ENCODE measurements around the gene SYNPO2. TPM values are rescaled to one million over a fixed set of nuclear protein-coding genes. Genes with fewer than 3 reads are reported as not detected.

The SYNPO2 gene
- total and polyA plus RNA-seq, 2 of the 13 experiments (the other 11 are each of a cell fraction or from before 2014, with no cell fraction given), result not detected

GRCh38 chr4:118992149-118992548, 103.5 kb downstream of the SYNPO2 start (continued):
- TF ChIP-seq ZNF883 (CRISPR knock-in tag; IDR thresholded peaks at IDR 0.05; ENCODE audit: not compliant biosample characterization), result no peak
- TF ChIP-seq ZNF513 (CRISPR knock-in tag; conservative IDR thresholded peaks at IDR 0.05), result no peak
- no peak for TF ChIP-seq ZNF451 (CRISPR knock-in tag; IDR thresholded peaks at IDR 0.05)
- no peak for TF ChIP-seq PHF21A (CRISPR knock-in tag; IDR thresholded peaks at IDR 0.05)
- no peak for TF ChIP-seq SP140L (CRISPR knock-in tag; IDR thresholded peaks at IDR 0.05; ENCODE audit: borderline replicate concordance)
- TF ChIP-seq MLX (CRISPR knock-in tag; IDR thresholded peaks at IDR 0.05), result no peak

GRCh38 chr4:118993333-118993732, 104.7 kb downstream of the SYNPO2 start:
- no peak for FAIRE-seq
- no TSS peak for BruUV-seq (replicated peaks)

More at GRCh38 chr4:118993333-118993732, 104.7 kb downstream of the SYNPO2 start:
- intact Hi-C loops (cut with micrococcal nuclease; ENCODE audit: unreplicated experiment), result no loop called here
- CTCF ChIA-PET (ENCODE audit: low intra/inter-chr PET ratio, low total read pairs), result no interaction called here
- no peaks in the 10 kb centered on the region for H3K4me1 ChIP-seq (ENCODE audit: insufficient read depth, low read length)
- no peak overlapping the region for H2AFZ ChIP-seq (ENCODE audit: low read length)
- DNase-seq (ENCODE audit: low spot score) (no peak), ATAC-seq (no peak)
- no peak overlapping the region for H3K4me3 ChIP-seq (replicated peaks in 1 of 3; ENCODE audit: insufficient read depth in 1 of 3, low read depth in 2 of 3, low read length in 3 of 3)
- H3K27ac ChIP-seq (ENCODE audit: extremely low read length, insufficient read depth, low read length), result no peak overlapping the region
- no peak overlapping the region for H3K4me2 ChIP-seq (ENCODE audit: low read depth, low read length)
- TF ChIP-seq TOPORS (CRISPR knock-in tag; IDR thresholded peaks at IDR 0.05) (no peak), ZNF773 (CRISPR knock-in tag; IDR thresholded peaks at IDR 0.05; ENCODE audit: borderline replicate concordance) (no peak), E2F2 (CRISPR knock-in tag; IDR thresholded peaks at IDR 0.05; ENCODE audit: borderline replicate concordance) (no peak)
- H3K36me3 ChIP-seq (replicated peaks in 1 of 2; ENCODE audit: control insufficient read depth in 1 of 2, insufficient read depth in 2 of 2, low read length in 2 of 2), result no peaks in the 10 kb centered on the region
- H3K79me2 ChIP-seq (ENCODE audit: insufficient read depth, low read length), result no peaks in the 10 kb centered on the region
- no peaks in the 10 kb centered on the region for H4K20me1 ChIP-seq (ENCODE audit: insufficient read depth, low read length)
- POLR2A ChIA-PET, result no interaction called here
- in situ Hi-C loops (cut with HindIII; ENCODE audit: extremely low pct_ligation_motif_present, low pct_unique_long_range_greater_than_20kb), result loop anchor here (25.0 kb wide), 2 partner anchors 494 to 644 kb away; partner anchors contain the start of gene PDE5A
- 16% methylated on average over 2 of the region's 2 CpGs for WGBS (ENCODE audit: low lambda C conversion rate)
- H3K9me3 ChIP-seq (ENCODE audit: low read length), result no peaks in the 10 kb centered on the region
- H3K9ac ChIP-seq (ENCODE audit: insufficient read depth, low read depth, low read length), result no peak overlapping the region
- peaks cover 0 to 1% of the 10 kb centered on the region in 2 experiments; a peak in 1 of 5 replicates for H3K27me3 ChIP-seq (ENCODE audit: control insufficient read depth in 1 of 2, insufficient read depth in 2 of 2, low read length in 2 of 2)

Measured in HepG2 (cell line).